GM23338 (cell line): ENCODE measurements around the gene WSCD1. TPM values are rescaled to one million over a fixed set of nuclear protein-coding genes. Genes with fewer than 3 reads are reported as not detected.

ENCODE experiments used
- ATAC-seq: fragments of 200-7000 bp; cut with Tn5 transposase; 3 replicates; pipeline ENCODE4 v1.9.1; 2020
- DNase-seq: peaks from one replicate; pipeline ENCODE4 v3.0.0-alpha.2; 2015; ENCODE audit warnings: low spot score
- H2AFZ ChIP-seq: fragments of 200-600 bp; sonication (generic); 2 replicates; pipeline ENCODE4 v1.8.0; 2016; ENCODE audit warnings: antibody characterized with exemption, mild to moderate bottlenecking, moderate library complexity
- H3F3A ChIP-seq: fragments of 200-600 bp; sonication (generic); replicated peaks from 2 replicates; pipeline ENCODE4 v1.8.0; 2017; ENCODE audit warnings: antibody characterized with exemption, mixed run types, low read depth
- H3K27ac ChIP-seq: fragments of 200-600 bp; sonication (generic); 2 replicates; pipeline ENCODE4 v1.6.1; 2016; ENCODE audit warnings: low read depth
- H3K27me3 ChIP-seq: fragments of 200-600 bp; sonication (generic); 2 replicates; pipeline ENCODE4 v1.8.0; 2016; ENCODE audit warnings: mild to moderate bottlenecking, mixed run types, moderate library complexity; ENCODE audit not compliant: insufficient read depth
- H3K36me3 ChIP-seq: fragments of 200-600 bp; sonication (generic); 2 replicates; pipeline ENCODE4 v1.8.0; 2016; ENCODE audit warnings: mild to moderate bottlenecking; ENCODE audit not compliant: insufficient read depth
- H3K4me1 ChIP-seq: fragments of 200-600 bp; sonication (generic); 2 replicates; pipeline ENCODE4 v1.8.0; 2016; ENCODE audit warnings: mild to moderate bottlenecking, moderate library complexity; ENCODE audit not compliant: insufficient read depth
- H3K4me2 ChIP-seq: fragments of 200-600 bp; sonication (generic); 2 replicates; pipeline ENCODE4 v1.7.1; 2017; ENCODE audit warnings: mixed run types
- H3K4me3 ChIP-seq: fragments of 200-600 bp; sonication (generic); 2 replicates; pipeline ENCODE4 v1.6.1; 2016; ENCODE audit warnings: mixed run types
- H3K79me2 ChIP-seq: fragments of 200-600 bp; sonication (generic); replicated peaks from 2 replicates; pipeline ENCODE4 v1.8.0; 2017; ENCODE audit warnings: mild to moderate bottlenecking; ENCODE audit not compliant: insufficient read depth
- H3K9me2 ChIP-seq: fragments of 200-600 bp; sonication (generic); 2 replicates; pipeline ENCODE4 v1.8.0; 2017; ENCODE audit not compliant: insufficient read depth
- H4K20me1 ChIP-seq: fragments of 200-600 bp; sonication (generic); replicated peaks from 2 replicates; pipeline ENCODE4 v1.8.0; 2017; ENCODE audit warnings: mild to moderate bottlenecking; ENCODE audit not compliant: insufficient read depth
- H3K27ac Mint-ChIP-seq: 2 replicates; pipeline ENCODE4 v1.8.0; 2020; ENCODE audit warnings: inconsistent platforms, mild to moderate bottlenecking, moderate library complexity, mixed read lengths
- H3K27me3 Mint-ChIP-seq: 3 replicates; pipeline ENCODE4 v1.8.0; 2022; ENCODE audit warnings: low read depth, mild to moderate bottlenecking, moderate library complexity, mixed read lengths, inconsistent platforms; ENCODE audit not compliant: insufficient read depth, poor library complexity
- H3K36me3 Mint-ChIP-seq: 3 replicates; pipeline ENCODE4 v1.8.0; 2021; ENCODE audit warnings: low read depth, mild to moderate bottlenecking, inconsistent platforms, moderate library complexity, mixed read lengths
- H3K4me1 Mint-ChIP-seq: 3 replicates; pipeline ENCODE4 v1.8.0; 2020; ENCODE audit warnings: mild to moderate bottlenecking, inconsistent platforms, mixed read lengths
- H3K4me3 Mint-ChIP-seq: 3 replicates; pipeline ENCODE4 v1.8.0; 2021; ENCODE audit warnings: moderate library complexity, mild to moderate bottlenecking, inconsistent platforms, mixed read lengths
- H3K9me3 Mint-ChIP-seq: 3 replicates; pipeline ENCODE4 v1.8.0; 2020; ENCODE audit warnings: moderate library complexity, mild to moderate bottlenecking, inconsistent platforms, mixed read lengths
- CREB1 ChIP-seq: fragments of 250-450 bp; sonication (Bioruptor Pico); IDR thresholded peaks from 2 replicates; pipeline ENCODE4 v1.5.0; 2020; ENCODE audit warnings: low read depth, mild to moderate bottlenecking, moderate library complexity
- CTCF ChIP-seq, 2 experiments: fragments of 200-600 bp in 1 of 2; sonication (generic) in 1 of 2; conservative IDR thresholded peaks; 2 replicates each; pipeline versions ENCODE4 v1.5.1 to v1.6.1; 2016 to 2017; ENCODE audit warnings: antibody characterized with exemption in 2 of 2, low read depth in 2 of 2, mild to moderate bottlenecking in 2 of 2, moderate library complexity in 1 of 2
- EZH2 ChIP-seq: fragments of 200-600 bp; sonication (generic); IDR thresholded peaks from one replicate; pipeline ENCODE4 v1.8.0; 2017; ENCODE audit warnings: antibody characterized with exemption, mild to moderate bottlenecking, low read depth; ENCODE audit not compliant: unreplicated experiment
- EZH2phosphoT487 ChIP-seq: fragments of 200-600 bp; sonication (generic); IDR thresholded peaks from one replicate; pipeline ENCODE4 v1.8.1; 2018; ENCODE audit warnings: antibody characterized with exemption; ENCODE audit not compliant: unreplicated experiment
- JUNB ChIP-seq: IDR thresholded peaks from one replicate; pipeline ENCODE4 v1.6.1; 2016; ENCODE audit warnings: antibody characterized with exemption; ENCODE audit not compliant: unreplicated experiment
- NANOG ChIP-seq: IDR thresholded peaks from 2 replicates; pipeline ENCODE4 v1.6.1; 2016; ENCODE audit warnings: antibody characterized with exemption, borderline replicate concordance
- POLR2AphosphoS5 ChIP-seq: IDR thresholded peaks from 2 replicates; pipeline ENCODE4 v1.6.1; 2016; ENCODE audit warnings: antibody characterized with exemption, low read depth
- REST ChIP-seq: IDR thresholded peaks from one replicate; pipeline ENCODE4 v1.6.1; 2018; ENCODE audit warnings: antibody characterized with exemption; ENCODE audit not compliant: unreplicated experiment
- STAT1 ChIP-seq: IDR thresholded peaks from one replicate; pipeline ENCODE4 v1.6.1; 2016; ENCODE audit warnings: antibody characterized with exemption; ENCODE audit not compliant: unreplicated experiment
- ZNF114 ChIP-seq: fragments of 250-450 bp; sonication (Bioruptor Pico); IDR thresholded peaks from 2 replicates; pipeline ENCODE4 v1.5.0; 2020; ENCODE audit warnings: mild to moderate bottlenecking, moderate library complexity
- ZNF331 ChIP-seq: fragments of 250-450 bp; sonication (Bioruptor Pico); IDR thresholded peaks from 2 replicates; pipeline ENCODE4 v1.5.0; 2020; ENCODE audit warnings: low read depth, mild to moderate bottlenecking, moderate library complexity
- polyA plus RNA-seq: library from polyadenylated mRNA; unstranded; fragments of >200 nt; fragmentation: Nextera tagmentation; extraction: Ambion mirVana; gene quantifications from 2 replicates; pipeline ENCODE4 v1.2.1, GENCODE V29; 2016
- total RNA-seq: library from RNA; depleted of rRNA; stranded (reverse); fragments of >200 nt; shearing (Covaris generic); gene quantifications from 2 replicates; pipeline ENCODE4 v1.2.3, GENCODE V29; 2014
- TF ChIP-seq, protein P1 (sequence below): IDR thresholded peaks from 2 replicates; pipeline ENCODE4 v1.6.1; 2016; ENCODE audit warnings: antibody characterized with exemption

WSCD1 gene
- total and polyA plus RNA-seq, 2 experiments from 2014 or later: 6.1 to 38.9 TPM

- Mint-ChIP-seq H3K27ac (no peak overlapping the region), H3K27me3 (peaks cover 16% of the 10 kb centered on the region), H3K4me1 (no peaks in the 10 kb centered on the region), H3K36me3 (peaks cover 4% of the 10 kb centered on the region; the same call in 1 of the 3 replicates), H3K4me3 (no peak overlapping the region), H3K9me3 (peaks cover 14% of the 10 kb centered on the region)
- no peak for DNase-seq
- Histone ChIP-seq H3K27me3 (no peaks in the 10 kb centered on the region), H3K4me3 (no peak overlapping the region), H3K9me2 (peaks cover 18% of the 10 kb centered on the region; the same call in 1 of the 2 replicates), H3K27ac (no peak overlapping the region), H4K20me1 (no peaks in the 10 kb centered on the region), H3K4me1 (no peaks in the 10 kb centered on the region), H3K36me3 (no peaks in the 10 kb centered on the region), H2AFZ (no peak overlapping the region), H3F3A (no peaks in the 10 kb centered on the region), H3K4me2 (no peak overlapping the region), H3K79me2 (no peaks in the 10 kb centered on the region)
- ATAC-seq: no peak
- TF ChIP-seq ZNF114 (CRISPR knock-in tag) (no peak), NANOG (no peak), EZH2phosphoT487 (no peak), CREB1 (no peak), POLR2AphosphoS5 (no peak), EZH2 (no peak), JUNB (no peak), STAT1 (no peak)
Observed at GRCh38 chr17:6153375-6153774, 83.2 kb downstream of the WSCD1 start.

- H3K27ac Mint-ChIP-seq: no peak overlapping the region
- no peak for TF ChIP-seq ZNF114 (CRISPR knock-in tag)
- no peak for TF ChIP-seq JUNB
- TF ChIP-seq EZH2phosphoT487: no peak
- no peak for TF ChIP-seq ZNF331 (CRISPR knock-in tag)
- no peak for TF ChIP-seq STAT1
- TF ChIP-seq, protein P1, sequence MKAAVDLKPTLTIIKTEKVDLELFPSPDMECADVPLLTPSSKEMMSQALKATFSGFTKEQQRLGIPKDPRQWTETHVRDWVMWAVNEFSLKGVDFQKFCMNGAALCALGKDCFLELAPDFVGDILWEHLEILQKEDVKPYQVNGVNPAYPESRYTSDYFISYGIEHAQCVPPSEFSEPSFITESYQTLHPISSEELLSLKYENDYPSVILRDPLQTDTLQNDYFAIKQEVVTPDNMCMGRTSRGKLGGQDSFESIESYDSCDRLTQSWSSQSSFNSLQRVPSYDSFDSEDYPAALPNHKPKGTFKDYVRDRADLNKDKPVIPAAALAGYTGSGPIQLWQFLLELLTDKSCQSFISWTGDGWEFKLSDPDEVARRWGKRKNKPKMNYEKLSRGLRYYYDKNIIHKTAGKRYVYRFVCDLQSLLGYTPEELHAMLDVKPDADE: no peak
- TF ChIP-seq POLR2AphosphoS5: no peak
- no peak for TF ChIP-seq REST
- no peak for TF ChIP-seq CTCF (conservative IDR thresholded peaks at IDR 0.05; ENCODE audit: low read depth in 2 of 2)
Observed at GRCh38 chr17:6157716-6158115, 87.5 kb downstream of the WSCD1 start.

More at GRCh38 chr17:6157716-6158115, 87.5 kb downstream of the WSCD1 start:
- Mint-ChIP-seq H3K27me3 (peaks cover 11% of the 10 kb centered on the region), H3K36me3 (no peaks in the 10 kb centered on the region), H3K9me3 (no peaks in the 10 kb centered on the region), H3K4me3 (no peak overlapping the region), H3K4me1 (peaks cover 23% of the 10 kb centered on the region)
- Histone ChIP-seq H3K4me2 (no peak overlapping the region), H3K4me3 (no peak overlapping the region), H3K9me2 (no peaks in the 10 kb centered on the region), H3K79me2 (no peaks in the 10 kb centered on the region), H3K36me3 (no peaks in the 10 kb centered on the region), H3K27ac (no peak overlapping the region), H2AFZ (no peak overlapping the region), H4K20me1 (no peaks in the 10 kb centered on the region), H3K27me3 (no peaks in the 10 kb centered on the region), H3F3A (no peaks in the 10 kb centered on the region), H3K4me1 (peaks cover 20% of the 10 kb centered on the region)
- DNase-seq: no peak
- ATAC-seq: no peak
